Jurkat, Clone E6-1 (cell line): Measurements from ENCODE around the gene TOMM20L. TPM values are rescaled to one million over a fixed set of nuclear protein-coding genes. Genes with fewer than 3 reads are reported as not detected.
"Not testable (repeated sequence)": the region's sequence is repeated elsewhere in the genome, so short reads cannot be mapped to it uniquely, and the experiment has no call there.

ENCODE experiments used
- DNase-seq: peaks from one replicate; pipeline ENCODE4 v3.0.0-alpha.2; 2011; ENCODE audit warnings: low read depth, low spot score
- H3K4me3 ChIP-seq: 2 replicates; pipeline ENCODE4 v1.5.1; 2011; ENCODE audit warnings: mild to moderate bottlenecking, low read length, control low read depth, moderate library complexity
- polyA plus RNA-seq: library from polyadenylated mRNA; unstranded; fragments of >200 nt; gene quantifications from one replicate; pipeline ENCODE4 v1.2.1, GENCODE V29; 2012; ENCODE audit warnings: missing spikeins; ENCODE audit not compliant: insufficient read length, insufficient read depth

Gene TOMM20L
- polyA plus RNA-seq: not detected

DNA sequence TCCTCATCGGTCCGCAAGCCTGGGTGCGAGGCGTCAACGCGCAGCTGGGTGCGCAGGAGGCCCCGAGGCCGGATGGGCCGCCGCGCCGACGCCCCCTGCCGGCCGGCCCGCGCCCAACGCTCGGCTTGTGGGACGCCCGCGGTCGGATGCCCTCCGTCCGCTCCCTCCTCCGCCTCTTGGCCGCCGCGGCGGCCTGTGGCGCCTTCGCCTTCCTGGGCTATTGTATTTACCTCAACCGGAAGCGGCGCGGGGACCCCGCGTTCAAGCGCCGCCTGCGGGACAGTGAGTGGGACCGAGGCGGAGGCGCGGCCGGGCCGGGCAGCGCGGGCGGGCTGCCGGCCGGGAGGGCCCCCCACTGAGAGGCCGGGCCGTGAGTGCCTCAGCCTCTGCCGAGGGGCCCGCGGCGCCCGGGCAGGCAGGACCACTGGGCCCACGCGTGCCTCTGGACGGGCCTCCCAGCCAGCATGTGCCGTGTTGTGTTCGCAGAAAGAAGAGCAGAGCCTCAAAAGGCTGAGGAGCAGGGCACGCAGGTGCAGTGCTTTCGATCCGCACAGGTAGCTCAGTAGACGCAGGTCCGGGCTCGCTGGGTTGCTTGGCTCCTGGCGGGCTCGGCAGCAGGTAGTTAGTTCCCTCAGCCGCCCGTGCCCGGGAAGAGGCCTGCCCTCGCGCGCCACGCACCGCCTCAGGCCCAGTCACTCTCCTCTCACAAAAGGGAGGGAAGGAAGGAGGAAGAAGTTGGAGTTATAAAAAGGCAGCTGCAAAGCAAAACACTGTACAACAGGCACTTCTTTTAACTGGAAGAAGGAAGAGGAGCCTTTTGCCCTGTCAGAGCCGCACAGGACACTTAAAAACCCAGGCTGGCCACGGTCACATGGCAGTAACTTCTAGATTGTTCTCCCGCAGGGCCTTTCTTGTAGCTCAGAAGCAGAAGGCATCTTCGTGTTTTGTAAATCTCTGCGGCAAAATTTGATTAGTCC is at the start of gene TOMM20L:
TSS of gene TOMM20L (plus strand) at position 119 of the 977 bp plus-strand sequence. CDS start at position 147, 28 bp downstream.
- DNase-seq: no peak
- H3K4me3 ChIP-seq: no peak within 1 kb of the TSS

DNA sequence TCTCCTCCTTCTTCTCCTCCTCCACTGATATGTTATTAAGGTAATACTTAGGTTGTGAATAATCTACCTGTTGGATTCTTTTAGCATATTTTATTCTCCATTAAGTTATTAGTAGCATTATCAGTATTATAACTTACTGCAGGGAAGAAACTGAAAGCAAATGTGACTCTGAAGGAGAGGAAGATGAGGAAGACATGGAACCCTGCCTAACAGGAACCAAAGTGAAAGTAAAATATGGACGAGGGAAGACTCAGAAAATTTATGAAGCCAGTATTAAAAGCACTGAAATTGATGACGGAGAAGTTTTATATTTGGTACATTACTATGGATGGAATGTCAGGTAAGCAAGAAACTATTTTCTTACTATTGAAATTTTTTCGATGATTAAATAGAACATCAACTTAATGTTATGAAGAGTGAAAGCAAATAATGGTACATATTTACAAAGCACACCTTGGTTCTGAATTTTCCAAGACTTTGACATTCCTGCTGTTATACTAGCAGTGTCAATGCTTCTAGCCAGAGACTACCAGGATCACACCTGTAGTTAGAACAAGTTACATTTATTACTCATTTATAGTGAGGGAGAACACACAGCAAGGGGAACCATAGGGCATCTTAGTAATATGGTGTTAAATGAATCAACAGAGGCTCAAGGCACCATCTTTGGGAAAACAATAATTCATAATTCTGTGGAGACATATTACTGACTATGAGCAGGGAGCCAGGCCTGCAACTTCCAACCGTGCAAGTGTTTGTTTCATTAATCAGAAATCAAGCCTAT is 42.0 kb upstream of the TOMM20L start:
- no peak for DNase-seq
- no peak overlapping the region for H3K4me3 ChIP-seq

DNA sequence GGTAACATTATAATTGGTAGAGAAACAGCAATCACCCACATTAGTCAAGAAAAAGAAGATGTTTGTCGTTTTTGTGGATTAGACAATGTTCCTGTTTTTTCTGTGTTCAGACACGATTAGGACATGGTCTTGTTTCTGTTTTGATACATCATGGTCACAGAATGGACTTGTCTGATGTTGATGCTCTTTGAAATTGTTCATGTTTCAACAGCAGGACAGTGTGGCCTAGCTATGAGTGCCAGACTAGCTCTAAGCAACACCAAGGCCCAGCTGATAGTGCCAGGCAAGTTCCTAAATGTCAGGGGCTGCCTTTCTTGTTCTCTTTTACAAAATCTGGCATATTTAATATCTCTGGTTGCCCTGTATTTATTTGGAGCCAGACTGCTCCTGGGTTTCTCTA is 40.9 kb upstream of the TOMM20L start:
- H3K4me3 ChIP-seq: no peak overlapping the region
- DNase-seq: no peak

DNA sequence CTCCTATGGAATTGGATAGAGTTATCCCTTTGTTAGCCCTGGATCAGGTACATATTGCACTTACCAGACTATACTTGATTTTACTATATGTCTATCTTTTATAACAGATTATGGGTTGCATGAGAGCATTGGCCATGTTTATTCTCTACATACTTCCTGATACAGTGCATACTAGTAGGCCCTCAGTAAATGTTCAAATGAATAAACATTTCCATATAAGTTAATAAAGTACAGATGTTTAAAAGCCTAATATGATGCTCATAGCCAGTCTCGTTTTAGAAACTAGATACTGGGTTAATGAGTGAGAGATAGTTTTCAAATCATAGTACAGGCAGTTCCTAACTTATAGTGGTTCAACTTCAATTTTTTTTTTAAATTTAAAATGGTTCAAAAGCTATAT is 39.5 kb upstream of the TOMM20L start:
- DNase-seq: no peak

DNA sequence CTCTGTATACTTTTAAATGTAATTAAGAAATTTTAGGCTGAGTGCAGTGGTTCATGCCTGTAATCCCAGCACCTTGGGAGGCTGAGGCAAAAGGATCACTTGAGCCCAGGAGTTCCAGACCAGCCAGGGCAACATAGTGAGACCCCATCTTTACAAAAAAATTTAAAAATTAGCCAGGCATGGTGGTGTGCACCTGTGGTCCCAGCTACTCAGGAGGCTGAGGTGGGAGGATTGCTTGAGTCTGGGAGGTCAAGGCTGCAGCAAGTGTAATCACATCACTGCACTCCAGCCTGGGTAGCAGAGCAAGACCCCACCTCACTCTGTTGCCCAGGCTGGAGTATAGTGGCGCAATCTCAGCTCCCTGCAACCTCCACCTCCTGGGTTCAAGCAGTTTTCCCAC is 33.5 kb upstream of the TOMM20L start:
- DNase-seq, H3K4me3 ChIP-seq: not testable (repeated sequence)

More for the DNA sequence above, 39.5 kb upstream of the TOMM20L start:
- no peak overlapping the region for H3K4me3 ChIP-seq

DNA sequence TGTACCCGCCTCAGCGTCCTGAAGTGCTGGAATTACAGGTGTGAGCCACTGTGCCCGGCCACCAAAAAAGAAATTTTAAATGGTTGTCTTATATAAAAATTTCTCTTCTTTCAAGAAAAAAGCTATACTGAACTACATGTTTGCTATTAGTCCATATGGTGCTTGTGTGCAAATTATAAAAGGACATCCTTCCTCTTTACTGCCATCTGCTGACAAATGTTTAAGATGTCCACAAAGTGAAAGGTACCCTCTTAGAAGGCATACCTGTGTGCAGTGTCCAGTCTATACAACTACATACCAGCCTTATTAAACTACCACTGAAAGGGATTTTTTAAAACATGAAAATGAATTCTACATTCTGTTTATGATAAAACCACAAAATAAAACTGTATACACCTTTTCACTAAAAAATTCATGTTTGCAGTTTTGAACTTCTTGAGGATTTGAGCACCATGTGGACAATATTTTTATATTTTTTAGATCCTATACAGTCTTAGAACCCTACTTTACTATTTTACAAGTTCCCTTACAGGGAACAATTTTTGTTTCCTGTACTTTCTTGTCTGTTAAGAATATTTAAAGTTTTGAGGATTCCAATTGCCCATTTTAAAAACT is 32.8 kb upstream of the TOMM20L start:
- no peak overlapping the region for H3K4me3 ChIP-seq
- peak; percentile 41 for DNase-seq

DNA sequence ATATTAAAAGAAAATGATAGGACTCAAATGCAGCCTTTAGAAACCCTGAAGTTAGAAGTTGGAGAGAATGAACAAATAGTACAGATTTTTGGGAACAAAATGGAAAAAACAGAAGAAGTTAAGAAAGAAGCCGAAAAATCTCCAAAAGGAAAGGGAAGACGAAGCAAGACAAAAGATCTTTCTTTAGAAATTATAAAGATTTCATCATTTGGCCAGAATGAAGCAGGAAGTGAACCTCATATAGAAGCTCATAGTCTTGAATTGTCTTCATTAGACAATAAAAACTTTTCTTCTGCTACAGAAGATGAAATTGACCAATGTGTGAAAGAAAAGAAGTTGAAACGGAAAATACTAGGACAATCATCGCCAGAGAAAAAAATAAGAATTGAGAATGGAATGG is 31.4 kb upstream of the TOMM20L start:
- no peak overlapping the region for H3K4me3 ChIP-seq
- no peak for DNase-seq

DNA sequence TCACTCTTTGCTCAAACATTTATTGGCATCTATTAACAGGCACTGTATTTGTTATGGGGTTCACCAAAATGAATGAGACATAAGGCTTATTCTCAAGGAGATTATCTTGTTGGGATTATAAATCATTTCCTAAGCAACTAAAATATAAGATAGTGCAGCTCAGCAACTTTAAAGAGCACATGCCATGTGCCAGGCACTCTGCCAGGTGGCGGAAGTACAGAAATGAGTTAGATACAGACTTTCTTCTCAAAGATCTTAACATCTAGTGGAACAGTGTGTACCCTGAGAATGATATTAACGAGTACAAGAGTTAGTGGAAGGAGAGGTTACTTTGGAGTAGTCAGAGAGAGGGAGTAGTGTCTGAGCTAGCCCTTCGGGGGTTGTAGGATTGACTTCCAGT is 28.4 kb upstream of the TOMM20L start:
- no peak for DNase-seq
- H3K4me3 ChIP-seq: no peak overlapping the region

DNA sequence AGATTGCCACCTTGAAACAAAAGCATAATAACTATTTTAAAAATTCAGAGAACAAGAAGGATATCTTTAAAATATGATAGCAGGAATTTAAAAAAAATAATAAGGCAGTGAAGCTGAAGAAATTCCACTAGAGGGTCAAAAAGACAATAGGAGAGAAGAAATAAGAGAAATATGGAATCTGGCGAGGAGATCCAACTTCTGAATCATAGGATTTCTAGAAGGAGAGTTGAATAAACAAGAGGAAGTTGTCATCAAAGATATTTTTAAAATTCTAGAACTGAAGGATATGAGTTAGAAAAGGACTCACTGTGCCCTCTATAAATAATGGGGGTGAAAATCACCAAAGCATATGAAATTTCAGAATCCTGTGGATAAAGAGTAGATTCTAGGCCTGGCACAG is 26.8 kb upstream of the TOMM20L start:
- DNase-seq: no peak
- H3K4me3 ChIP-seq: no peak overlapping the region

DNA sequence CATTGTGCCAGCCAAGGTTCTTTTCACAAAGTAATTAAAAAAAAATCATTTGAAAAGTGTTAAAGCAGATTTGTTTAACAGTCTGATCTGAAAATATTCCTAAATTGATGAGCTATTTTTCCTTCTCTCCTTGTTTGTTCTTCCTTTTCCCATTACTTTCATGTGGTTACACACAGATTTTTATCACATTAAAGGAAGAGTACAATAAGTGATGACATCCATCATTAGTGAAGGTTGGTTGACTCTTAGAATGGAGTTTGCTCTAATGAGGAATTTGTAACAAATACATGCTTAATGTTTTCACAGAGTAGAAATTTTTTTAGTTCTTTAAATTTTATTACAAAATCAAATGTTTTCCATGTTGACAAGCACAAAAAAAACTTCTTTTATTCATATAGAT is 18.9 kb upstream of the TOMM20L start:
- H3K4me3 ChIP-seq: no peak overlapping the region
- DNase-seq: no peak

DNA sequence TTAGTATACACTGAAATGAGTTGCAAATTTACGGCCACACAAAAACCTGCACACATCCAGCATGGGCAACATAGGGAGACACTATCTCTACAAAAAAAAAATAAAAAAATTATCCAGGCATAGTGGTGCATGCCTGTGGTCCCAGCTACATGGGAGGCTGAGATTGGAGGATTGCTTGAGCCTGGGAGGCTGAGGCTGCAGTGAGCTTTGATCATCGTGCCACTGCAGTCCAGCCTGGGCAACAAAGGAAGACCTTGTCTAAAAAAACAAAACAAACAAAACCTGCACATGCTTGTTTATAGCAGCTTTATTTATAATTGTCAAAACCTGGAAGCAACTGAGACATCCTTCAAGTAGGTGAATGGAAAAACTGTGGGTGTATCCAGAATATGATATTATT is 4.9 kb upstream of the TOMM20L start:
- DNase-seq: no peak

DNA sequence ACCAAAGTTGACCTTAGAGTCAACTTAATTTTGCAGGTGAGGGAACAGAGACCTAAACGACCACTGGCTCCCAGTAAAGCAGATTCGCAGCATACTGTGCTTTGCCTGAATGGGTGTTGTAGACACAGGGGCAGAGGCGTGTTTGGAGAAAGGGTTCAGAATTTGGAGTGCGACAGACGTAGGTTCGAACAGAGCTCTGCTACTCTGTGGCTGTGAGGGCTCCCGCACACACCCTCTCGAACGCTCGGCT is 243 bp upstream of the TOMM20L start:
- H3K4me3 ChIP-seq: no peak overlapping the region
- no peak for DNase-seq

More for the DNA sequence above, 4.9 kb upstream of the TOMM20L start:
- no peak overlapping the region for H3K4me3 ChIP-seq

DNA sequence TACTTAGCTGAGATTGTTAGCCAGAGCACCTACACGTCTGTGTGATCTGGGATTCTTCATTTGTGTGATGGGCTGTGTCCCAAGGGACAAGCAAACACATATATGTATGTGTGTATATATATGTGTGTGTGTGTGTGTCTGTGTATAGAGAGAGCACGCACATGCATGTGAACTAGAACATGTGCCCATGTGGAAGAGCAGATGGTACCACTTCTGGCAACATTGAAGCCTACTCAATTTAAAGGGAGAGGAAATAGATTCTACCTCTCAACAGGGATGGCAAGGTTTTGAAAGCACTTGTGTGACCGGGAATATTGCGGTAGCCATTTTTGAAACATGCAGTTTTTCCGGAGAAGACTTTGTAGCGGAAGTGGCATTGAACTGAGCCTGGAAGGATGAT is 1.4 kb downstream of the TOMM20L start:
- H3K4me3 ChIP-seq: no peak overlapping the region
- no peak for DNase-seq

DNA sequence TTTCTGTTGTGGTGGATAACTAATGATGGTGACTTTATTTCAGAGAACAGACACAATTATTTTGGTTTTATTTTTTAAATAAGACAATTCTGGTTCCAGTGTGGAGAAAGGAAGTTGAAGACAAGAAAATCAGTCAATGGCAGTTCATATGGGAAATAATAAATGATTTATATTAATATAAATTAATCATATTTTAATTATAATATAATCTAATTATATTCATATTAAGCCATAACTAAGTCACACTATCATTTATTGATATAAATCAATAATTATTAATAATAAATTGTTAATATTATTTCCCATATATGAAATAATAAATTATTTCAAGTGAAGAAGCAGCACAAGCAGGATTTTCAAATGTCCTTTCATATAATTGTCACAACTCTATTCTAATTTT is 2.8 kb downstream of the TOMM20L start:
- no peak overlapping the region for H3K4me3 ChIP-seq
- no peak for DNase-seq

DNA sequence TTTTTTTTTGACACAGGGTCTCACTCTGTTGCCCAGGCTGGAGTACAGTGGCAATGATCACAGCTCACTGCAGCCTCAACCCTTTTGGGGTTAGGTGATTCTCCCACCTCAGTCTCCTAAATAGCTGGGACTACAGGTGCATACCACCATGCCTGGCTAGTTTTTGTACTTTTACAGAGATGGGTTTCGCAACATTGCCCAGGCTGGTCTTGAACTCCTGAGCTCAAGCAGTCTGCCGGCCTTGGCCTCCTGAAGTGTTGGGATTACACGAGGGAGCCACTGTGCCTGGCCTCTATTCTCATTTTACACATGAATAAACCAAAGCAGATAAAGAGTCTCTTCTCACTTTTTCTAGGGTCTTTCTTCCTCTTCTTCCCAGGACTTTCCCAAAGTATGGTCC is 3.2 kb downstream of the TOMM20L start:
- DNase-seq: no peak
- H3K4me3 ChIP-seq: no peak overlapping the region

DNA sequence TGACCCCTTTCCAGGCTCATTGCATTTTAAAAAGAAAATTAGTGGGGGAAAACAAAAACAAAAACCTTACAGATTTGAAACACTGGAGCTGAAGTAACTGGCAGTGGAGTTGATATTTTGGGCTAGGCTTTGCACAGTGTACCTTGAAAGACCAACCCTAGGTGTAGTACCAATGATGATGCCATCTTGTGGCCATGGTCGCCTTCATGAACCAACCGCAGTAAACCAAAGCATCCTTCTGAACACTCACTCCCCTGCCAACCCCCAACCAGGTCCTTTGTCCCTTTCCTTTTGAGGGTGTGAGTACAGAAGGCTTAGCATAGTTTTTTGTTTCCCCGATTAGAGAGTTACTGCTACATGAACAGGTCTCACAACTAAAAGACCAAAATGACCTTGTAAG is 5.9 kb downstream of the TOMM20L start:
- no peak overlapping the region for H3K4me3 ChIP-seq
- DNase-seq: peak; percentile 37

DNA sequence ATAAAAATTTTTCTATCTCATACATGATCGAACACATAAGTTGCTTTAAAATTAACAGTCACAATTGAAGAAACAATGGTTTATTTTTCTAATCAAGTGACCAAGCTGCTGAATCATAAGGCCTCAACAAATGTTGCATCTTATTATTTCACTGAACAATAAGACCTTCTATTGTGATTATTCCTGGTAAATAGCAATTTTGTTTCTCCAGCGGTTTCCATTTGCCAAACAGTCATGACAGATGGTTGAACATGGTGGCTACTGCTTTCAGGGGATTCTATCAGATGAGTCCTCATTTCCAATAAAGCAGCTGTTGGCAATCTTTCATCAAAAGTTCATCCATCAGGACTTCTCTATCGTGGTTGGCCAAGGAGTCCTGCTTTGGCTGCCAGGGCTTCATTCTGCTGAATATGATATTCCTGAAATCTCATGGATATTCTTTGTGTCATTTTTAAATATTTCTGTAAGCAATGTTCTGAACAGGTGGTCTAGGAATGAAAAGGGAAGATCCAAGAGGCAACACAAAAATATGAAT is 13.0 kb downstream of the TOMM20L start:
- no peak overlapping the region for H3K4me3 ChIP-seq
- DNase-seq: no peak

DNA sequence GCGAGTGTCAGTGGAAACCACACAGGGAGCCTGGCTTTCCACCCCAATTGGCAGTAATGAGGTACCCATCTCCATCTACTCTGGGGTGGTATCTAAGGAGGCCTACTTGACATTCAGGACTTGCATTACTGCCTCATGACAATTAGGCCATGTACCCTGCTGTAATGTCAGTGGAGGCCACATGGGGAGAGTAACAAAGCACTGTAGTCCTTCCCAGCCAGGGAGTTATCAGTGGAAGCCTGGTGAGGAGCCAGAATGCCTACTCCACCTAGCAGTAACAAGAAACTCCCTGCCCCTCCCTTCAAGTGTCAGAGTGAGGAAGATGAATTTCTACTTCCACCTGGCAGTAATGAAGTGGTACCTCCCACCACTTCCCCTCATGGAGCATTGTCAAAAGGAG is 19.1 kb downstream of the TOMM20L start:
- H3K4me3 ChIP-seq: no peak overlapping the region
- DNase-seq: peak; percentile 11

DNA sequence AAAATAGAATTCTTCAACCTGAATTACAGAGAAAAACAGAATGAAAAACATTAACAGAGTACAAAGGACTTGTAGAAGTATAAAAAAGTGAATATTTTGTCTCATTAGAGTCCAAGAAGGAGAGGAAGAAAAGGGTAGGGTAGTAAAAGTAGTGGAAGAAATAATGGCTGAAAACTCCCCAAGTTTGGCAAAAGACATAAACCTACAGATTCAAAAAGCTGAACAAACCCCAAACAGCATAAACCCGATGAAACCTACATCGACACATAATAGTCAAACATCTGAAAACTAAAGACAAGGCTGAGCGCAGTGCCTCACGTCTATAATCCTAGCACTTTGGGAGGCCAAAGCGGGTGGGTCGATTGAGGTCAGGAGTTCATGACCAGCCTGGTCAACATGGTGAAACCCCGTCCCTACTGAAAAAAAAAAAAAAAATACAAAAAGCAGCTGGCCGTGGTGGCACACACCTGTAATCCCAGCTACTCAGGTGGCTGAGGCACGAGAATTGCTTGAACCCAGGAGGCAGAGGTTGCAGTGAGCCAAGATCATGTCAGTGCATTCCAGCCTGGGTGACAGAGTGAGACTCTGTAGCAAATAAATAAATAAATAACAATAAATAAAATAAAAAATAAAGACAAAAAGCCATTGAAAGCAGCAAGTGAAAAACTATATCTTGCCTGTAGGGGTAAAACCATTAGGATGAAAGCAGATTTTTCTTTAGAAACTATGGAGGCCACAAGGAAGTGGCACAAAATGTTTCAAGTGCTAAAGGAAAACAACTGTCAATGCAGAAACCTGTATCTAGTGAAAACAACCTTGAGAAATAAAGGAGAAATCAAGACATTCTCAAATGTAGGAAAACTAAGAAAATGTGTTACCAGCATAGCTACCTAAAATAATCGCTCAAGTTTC is 20.2 kb downstream of the TOMM20L start:
- no peak overlapping the region for H3K4me3 ChIP-seq
- DNase-seq: no peak
